K562 (cell line): ENCODE measurements around the gene RPS15A. TPM values are rescaled to one million over a fixed set of nuclear protein-coding genes. Genes with fewer than 3 reads are reported as not detected.
"Not testable (repeated sequence)": the region's sequence is repeated elsewhere in the genome, so short reads cannot be mapped to it uniquely, and the experiment has no call there.

Source experiments
- ATAC-seq: fragments of 200-7000 bp; cut with Tn5 transposase; 3 replicates; pipeline ENCODE4 v1.9.1; 2020; ENCODE audit warnings: moderate library complexity
- BruUV-seq: library from RNA; stranded (reverse); fragments of 400-500 nt; replicated peaks from 2 replicates; lab custom pipeline; 2021; lab: Mats Ljungman, UMichigan
- CTCF ChIA-PET: fragments of 300-600 bp; formaldehyde crosslinking; extraction: SDS; loops from one replicate; lab custom pipeline; 2021; ENCODE audit warnings: low intra/inter-chr PET ratio; lab: Yijun Ruan, JAX
- POLR2A ChIA-PET: fragments of 300-600, 350-650 bp; sonication (Branson Sonifier 250); formaldehyde crosslinking; extraction: SDS; loops from one replicate; lab custom pipeline; 2021; ENCODE audit warnings: antibody characterized with exemption, inconsistent platforms; lab: Yijun Ruan, JAX
- DNase-seq, 4 experiments: peaks; one replicate each; pipeline versions ENCODE4 v3.0.0 to v3.0.0-alpha.2; 2011 to 2018; ENCODE audit warnings: low spot score in 3 of 4, mixed read lengths in 3 of 4; ENCODE audit errors: extremely low read depth in 1 of 4
- FAIRE-seq: peaks from 2 replicates; lab custom pipeline; 2011; peaks lifted over from hg19 to GRCh38; lab: Jason Lieb, UNC
- H2AFZ ChIP-seq: 2 replicates; pipeline ENCODE4 v1.6.0; 2011; ENCODE audit warnings: low read depth, low read length, control low read depth, inconsistent platforms
- H3K27ac ChIP-seq: fragments of 200-600 bp; 3 replicates; pipeline ENCODE4 v1.8.0; 2011; ENCODE audit warnings: low read depth, mild to moderate bottlenecking, control low read depth, inconsistent platforms, low read length, moderate library complexity, mixed read lengths; ENCODE audit errors: extremely low read depth
- H3K27me3 ChIP-seq, 2 experiments: fragments of 300-600 bp in 1 of 2; 2 replicates in 1 of 2; 3 replicates in 1 of 2; pipeline versions ENCODE4 v1.6.0 to v1.8.0; 2011; ENCODE audit warnings: inconsistent platforms in 2 of 2, low read length in 2 of 2, mild to moderate bottlenecking in 1 of 2, mixed read lengths in 1 of 2, moderate library complexity in 1 of 2; ENCODE audit not compliant: control insufficient read depth in 2 of 2, insufficient read depth in 2 of 2
- H3K36me3 ChIP-seq: fragments of 300-600 bp; 3 replicates; pipeline ENCODE4 v1.8.0; 2011; ENCODE audit warnings: mild to moderate bottlenecking, low read length, inconsistent platforms; ENCODE audit not compliant: control insufficient read depth, insufficient read depth
- H3K4me1 ChIP-seq, 2 experiments: fragments of 200-600 bp in 1 of 2; replicated peaks in 1 of 2; 2 replicates in 1 of 2; 3 replicates in 1 of 2; pipeline versions ENCODE4 v1.5.1 to v1.8.0; 2011; ENCODE audit warnings: inconsistent platforms in 2 of 2, low read length in 2 of 2, mild to moderate bottlenecking in 1 of 2, mixed read lengths in 1 of 2, moderate library complexity in 1 of 2; ENCODE audit not compliant: control insufficient read depth in 2 of 2, insufficient read depth in 2 of 2
- H3K4me2 ChIP-seq: 2 replicates; pipeline ENCODE4 v1.6.1; 2011; ENCODE audit warnings: low read length, control low read depth, inconsistent platforms, mixed read lengths; ENCODE audit not compliant: insufficient read depth
- H3K4me3 ChIP-seq: fragments of 200-600 bp; sonication (generic), shearing (Covaris generic); 2 replicates; pipeline ENCODE4 v1.5.1; 2016; ENCODE audit warnings: control low read depth, inconsistent platforms
- H3K79me2 ChIP-seq: fragments of 200-600 bp; 3 replicates; pipeline ENCODE4 v1.8.0; 2011; ENCODE audit warnings: low read length, inconsistent platforms; ENCODE audit not compliant: control insufficient read depth, insufficient read depth
- H3K9ac ChIP-seq, 2 experiments: 2 replicates each; pipeline versions ENCODE4 v1.6.0 to v1.6.1; 2011; ENCODE audit warnings: low read depth in 2 of 2, low read length in 2 of 2, control low read depth in 1 of 2, inconsistent platforms in 1 of 2, mild to moderate bottlenecking in 1 of 2, mixed read lengths in 1 of 2; ENCODE audit not compliant: insufficient read depth in 1 of 2
- H3K9me1 ChIP-seq: one replicate; pipeline ENCODE4 v1.6.0; 2011; ENCODE audit warnings: inconsistent platforms, mild to moderate bottlenecking, low read length, moderate library complexity; ENCODE audit not compliant: control insufficient read depth, insufficient read depth
- H3K9me3 ChIP-seq: replicated peaks from 2 replicates; pipeline ENCODE4 v1.5.1; 2011; ENCODE audit warnings: low read depth, low read length, inconsistent platforms; ENCODE audit not compliant: control insufficient read depth, insufficient read depth
- H4K20me1 ChIP-seq: replicated peaks from 2 replicates; pipeline ENCODE4 v1.6.1; 2011; ENCODE audit warnings: low read length, inconsistent platforms, mixed read lengths; ENCODE audit not compliant: control insufficient read depth, insufficient read depth
- MLLT1 ChIP-seq, 2 experiments: fragments of 450-650 bp; IDR thresholded peaks; 2 replicates each; pipeline ENCODE4 v1.6.1; 2016
- PHTF2 ChIP-seq: fragments of 250-450 bp; sonication (Bioruptor Pico); IDR thresholded peaks from 2 replicates; pipeline ENCODE4 v1.5.0; 2021; ENCODE audit warnings: mild to moderate bottlenecking
- POLR2A ChIP-seq: fragments of 450-650 bp; conservative IDR thresholded peaks from 2 replicates; pipeline ENCODE4 v1.6.1; 2016
- WGBS: fragments of 100-300 bp; shearing (Covaris generic); methylation state at CpG from one replicate; pipeline ENCODE4 v1.1.6; 2016; ENCODE audit warnings: low coverage, mixed read lengths; ENCODE audit not compliant: insufficient coverage; ENCODE audit errors: missing lambda C conversion rate; 5-methylcytosine and 5-hydroxymethylcytosine counted together
- in situ Hi-C: fragments of 300-500 bp; cut with MboI; formaldehyde crosslinking; loops from 4 replicates; pipeline ENCODE4 v1.15.0; 2018; ENCODE audit warnings: inconsistent platforms, mixed read lengths
- intact Hi-C: fragments of 100-400 bp; cut with micrococcal nuclease; formaldehyde crosslinking; loops from 2 replicates; pipeline ENCODE4 v1.14.2; 2022
- polyA plus RNA-seq, 8 experiments: library from polyadenylated mRNA; depleted of rRNA in 4 of 8; stranded (reverse) in 5 of 8; unstranded in 3 of 8; fragments of >200 nt; fragmentation: Nextera tagmentation in 2 of 8; fragmentation: Illumina TruSeq in 1 of 8; extraction: Ambion mirVana in 2 of 8; extraction: Trizol in 1 of 8; gene quantifications; 2 replicates each; pipeline versions ENCODE4 v1.2.1 to v1.2.3, GENCODE V29; 2011 to 2014; ENCODE audit warnings: inconsistent platforms in 1 of 8, missing spikeins in 1 of 8
- total RNA-seq, 7 experiments: library from RNA; depleted of rRNA in 6 of 7; stranded (reverse); fragments of >200 nt in 6 of 7; fragmentation: Illumina TruSeq in 2 of 7; extraction: Trizol in 2 of 7; gene quantifications; 2 replicates each; pipeline versions ENCODE4 v1.2.1 to v1.2.3, GENCODE V29; 2011 to 2021; ENCODE audit warnings: low replicate concordance in 1 of 7

The RPS15A gene
- total and polyA plus RNA-seq, 9 of the 15 experiments (the other 6 are each of a cell fraction or from before 2014, with no cell fraction given) = 1,397 to 5,474 (median 2,798) TPM

GRCh38 chr16:18782697-18783429 lies 7.3 kb downstream of the RPS15A start:
- in situ Hi-C loops = no loop called here
- Histone ChIP-seq H3K9ac (no peak overlapping the region), H3K36me3 (peaks cover 56% of the 10 kb centered on the region), H2AFZ (no peak overlapping the region), H3K4me2 (no peak overlapping the region), H3K27me3 (no peaks in the 10 kb centered on the region), H3K27ac (no peak overlapping the region), H4K20me1 (peaks cover 50% of the 10 kb centered on the region), H3K9me3 (no peaks in the 10 kb centered on the region), H3K4me1 (peaks cover 9 to 13% of the 10 kb centered on the region in 2 experiments; a peak in 3 of 5 replicates), H3K79me2 (peaks cover 52% of the 10 kb centered on the region), H3K4me3 (no peak overlapping the region), H3K9me1 (no peaks in the 10 kb centered on the region)
- ChIA-PET CTCF (no interaction called here), POLR2A (interaction anchor here (11.9 kb wide), 1 partner anchor 20 kb away, joined by 342 read pairs; the partner anchor contains the start of gene ARL6IP1)
- intact Hi-C loops = no loop called here
- FAIRE-seq = no peak
- DNase-seq = no peak
- ATAC-seq = no peak; the same call in 2 of the 3 replicates
- BruUV-seq = no TSS peak
- WGBS = 94% methylated on average over 8 of the region's 8 CpGs
- TF ChIP-seq POLR2A (peak; percentile 42; the same call in 1 of the 2 replicates), PHTF2 (no peak), MLLT1 (IDR thresholded peaks at IDR 0.05) (0 out of 4 replicates have a peak, but pooled peaks of 1 of the 2 experiments have one; percentile 41)

GRCh38 chr16:18781232-18781631 lies 8.9 kb downstream of the RPS15A start:
- intact Hi-C loops, H3K9me3 ChIP-seq, H3K9me1 ChIP-seq, POLR2A ChIA-PET, BruUV-seq, H3K4me3 ChIP-seq, CTCF ChIA-PET, DNase-seq, H3K4me1 ChIP-seq, H3K27me3 ChIP-seq, H3K27ac ChIP-seq, H3K4me2 ChIP-seq, H2AFZ ChIP-seq, H3K9ac ChIP-seq, in situ Hi-C loops: not testable (repeated sequence)
- FAIRE-seq (peak; percentile 55), ATAC-seq (peak; percentile 36)
- Histone ChIP-seq H3K36me3 (peaks cover 40% of the 10 kb centered on the region), H4K20me1 (peaks cover 34% of the 10 kb centered on the region), H3K79me2 (peaks cover 36% of the 10 kb centered on the region)
- 69% methylated on average over 5 of the region's 6 CpGs for WGBS
